RWPE2 (cell line): ENCODE measurements around the gene PDLIM7.

Experiments
- ATAC-seq: fragments of 200-7000 bp; cut with Tn5 transposase; 3 replicates; pipeline ENCODE4 v1.9.1; 2021; ENCODE audit warnings: low read depth
- DNase-seq: peaks from one replicate; pipeline ENCODE4 v3.0.0-alpha.2; 2020; ENCODE audit warnings: low spot score
- H3K27ac ChIP-seq: fragments of 450-650 bp; 2 replicates; pipeline ENCODE4 v1.5.1; 2017; ENCODE audit warnings: mild to moderate bottlenecking; ENCODE audit not compliant: poor library complexity, severe bottlenecking
- H3K27me3 ChIP-seq: fragments of 250-450 bp; sonication (Bioruptor Pico); 2 replicates; pipeline ENCODE4 v1.5.1; 2021; ENCODE audit warnings: mild to moderate bottlenecking, moderate library complexity; ENCODE audit not compliant: insufficient read depth, poor library complexity, severe bottlenecking
- H3K36me3 ChIP-seq: fragments of 250-450 bp; sonication (Bioruptor Pico); 2 replicates; pipeline ENCODE4 v1.5.1; 2020; ENCODE audit warnings: low read depth, mild to moderate bottlenecking, moderate library complexity
- H3K4me1 ChIP-seq: fragments of 250-450 bp; sonication (Bioruptor Pico); 2 replicates; pipeline ENCODE4 v1.5.1; 2021; ENCODE audit warnings: mild to moderate bottlenecking, moderate library complexity; ENCODE audit not compliant: insufficient read depth, poor library complexity, severe bottlenecking
- H3K4me3 ChIP-seq: fragments of 250-450 bp; sonication (Bioruptor Pico); 2 replicates; pipeline ENCODE4 v1.5.1; 2021; ENCODE audit warnings: mild to moderate bottlenecking, moderate library complexity; ENCODE audit not compliant: severe bottlenecking
- H3K9me3 ChIP-seq: fragments of 250-450 bp; sonication (Bioruptor Pico); 2 replicates; pipeline ENCODE4 v1.5.1; 2021; ENCODE audit warnings: mild to moderate bottlenecking, moderate library complexity; ENCODE audit not compliant: severe bottlenecking
- CTCF ChIP-seq: fragments of 450-650 bp; IDR thresholded peaks from one replicate; pipeline ENCODE4 v1.5.1; 2017; ENCODE audit warnings: mild to moderate bottlenecking, moderate library complexity; ENCODE audit not compliant: poor library complexity, severe bottlenecking

Gene PDLIM7

GRCh38 chr5:177540438-177540837 lies 43.0 kb upstream of the PDLIM7 start:
- Histone ChIP-seq H3K4me1 (peaks cover 23% of the 10 kb centered on the region), H3K9me3 (no peaks in the 10 kb centered on the region), H3K27ac (no peak overlapping the region), H3K4me3 (no peak overlapping the region), H3K27me3 (no peaks in the 10 kb centered on the region), H3K36me3 (peaks cover 67% of the 10 kb centered on the region)
- DNase-seq (no peak), ATAC-seq (peak; percentile 37; the same call in 2 of the 3 replicates)
- no peak for TF ChIP-seq CTCF

GRCh38 chr5:177539411-177539810 lies 42.0 kb upstream of the PDLIM7 start:
- Histone ChIP-seq H3K9me3 (no peaks in the 10 kb centered on the region), H3K4me1 (peaks cover 14% of the 10 kb centered on the region), H3K4me3 (no peak overlapping the region), H3K36me3 (peaks cover 70% of the 10 kb centered on the region), H3K27ac (no peak overlapping the region), H3K27me3 (no peaks in the 10 kb centered on the region)
- ATAC-seq (peak; percentile 33; the same call in 2 of the 3 replicates), DNase-seq (no peak)
- TF ChIP-seq CTCF: no peak

GRCh38 chr5:177538876-177539275 lies 41.5 kb upstream of the PDLIM7 start:
- H3K27me3 ChIP-seq: no peaks in the 10 kb centered on the region
- H3K36me3 ChIP-seq: peaks cover 66% of the 10 kb centered on the region
- ATAC-seq: peak; percentile 32; the same call in 1 of the 3 replicates
- peaks cover 14% of the 10 kb centered on the region for H3K4me1 ChIP-seq
- H3K9me3 ChIP-seq: no peaks in the 10 kb centered on the region
- H3K4me3 ChIP-seq: no peak overlapping the region
- no peak overlapping the region for H3K27ac ChIP-seq
- no peak for TF ChIP-seq CTCF
- no peak for DNase-seq

- Histone ChIP-seq H3K27me3 (no peaks in the 10 kb centered on the region), H3K4me1 (peaks cover 14% of the 10 kb centered on the region), H3K27ac (no peak overlapping the region), H3K36me3 (peaks cover 63% of the 10 kb centered on the region), H3K9me3 (no peaks in the 10 kb centered on the region), H3K4me3 (no peak overlapping the region)
- DNase-seq (no peak), ATAC-seq (peak; percentile 46; the same call in 1 of the 3 replicates)
- no peak for TF ChIP-seq CTCF
Observed at GRCh38 chr5:177537389-177538361, 40.3 kb upstream of the PDLIM7 start.

- Histone ChIP-seq H3K36me3 (peaks cover 61% of the 10 kb centered on the region), H3K27me3 (no peaks in the 10 kb centered on the region), H3K27ac (no peak overlapping the region), H3K4me3 (no peak overlapping the region), H3K4me1 (peaks cover 14% of the 10 kb centered on the region), H3K9me3 (no peaks in the 10 kb centered on the region)
- DNase-seq (no peak), ATAC-seq (no peak)
- no peak for TF ChIP-seq CTCF
Observed at GRCh38 chr5:177536386-177536785, 39.0 kb upstream of the PDLIM7 start.
